HG02973 (cell line): ENCODE data around the gene ZGLP1.
"Not testable (repeated sequence)": the region's sequence is repeated elsewhere in the genome, so short reads cannot be mapped to it uniquely, and the experiment has no call there.

Experiments
- ATAC-seq: cut with Tn5 transposase; IDR thresholded peaks from one replicate; pipeline ENCODE4 v1.9.1; 2021; ENCODE audit warnings: moderate library complexity; ENCODE audit not compliant: unreplicated experiment

The ZGLP1 gene

GRCh38 chr19:10283301-10284064 lies 26.1 kb downstream of the ZGLP1 start:
- no peak for ATAC-seq

DNA sequence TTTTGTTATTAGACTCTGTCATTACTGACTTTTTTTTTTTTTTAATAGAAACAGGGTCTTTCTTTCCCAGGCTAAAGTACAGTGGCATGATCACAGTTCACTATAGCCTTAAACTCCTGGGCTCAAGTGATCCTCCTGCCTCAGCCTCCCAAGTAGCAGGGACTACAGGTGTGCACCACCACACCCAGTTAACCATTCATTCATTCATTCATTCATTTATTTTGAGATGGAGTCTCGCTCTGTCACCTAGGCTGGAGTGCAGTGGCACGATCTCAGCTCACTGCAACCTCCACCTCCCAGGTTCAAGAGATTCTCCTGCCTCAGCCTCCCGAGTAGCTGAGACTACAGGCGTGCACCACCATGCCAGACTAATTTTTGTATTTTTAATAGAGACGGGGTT lies 27.6 kb downstream of the ZGLP1 start:
- not testable (repeated sequence) for ATAC-seq

- no peak for ATAC-seq
Observed at GRCh38 chr19:10279737-10280442, 29.7 kb downstream of the ZGLP1 start.

DNA sequence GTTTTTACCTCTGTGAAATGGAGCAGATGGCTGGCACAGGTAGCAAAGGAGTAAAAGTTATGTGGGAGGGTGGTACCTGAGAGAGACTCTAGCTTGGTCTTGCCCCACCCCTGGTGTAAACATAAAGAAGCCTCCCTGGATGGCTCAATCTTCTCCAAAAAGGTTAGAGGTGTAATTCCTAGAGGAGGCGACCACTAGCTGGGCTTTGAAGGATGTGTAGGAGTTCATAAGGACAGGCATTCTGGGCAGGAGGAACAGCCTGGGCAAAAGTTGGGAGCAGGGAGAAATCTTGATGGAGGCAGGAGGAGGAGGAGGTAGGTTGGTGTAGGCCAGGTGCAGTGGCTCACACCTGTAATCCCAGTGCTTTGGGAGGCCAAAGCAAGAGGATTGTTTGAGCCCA lies 30.7 kb downstream of the ZGLP1 start:
- ATAC-seq: no peak

DNA sequence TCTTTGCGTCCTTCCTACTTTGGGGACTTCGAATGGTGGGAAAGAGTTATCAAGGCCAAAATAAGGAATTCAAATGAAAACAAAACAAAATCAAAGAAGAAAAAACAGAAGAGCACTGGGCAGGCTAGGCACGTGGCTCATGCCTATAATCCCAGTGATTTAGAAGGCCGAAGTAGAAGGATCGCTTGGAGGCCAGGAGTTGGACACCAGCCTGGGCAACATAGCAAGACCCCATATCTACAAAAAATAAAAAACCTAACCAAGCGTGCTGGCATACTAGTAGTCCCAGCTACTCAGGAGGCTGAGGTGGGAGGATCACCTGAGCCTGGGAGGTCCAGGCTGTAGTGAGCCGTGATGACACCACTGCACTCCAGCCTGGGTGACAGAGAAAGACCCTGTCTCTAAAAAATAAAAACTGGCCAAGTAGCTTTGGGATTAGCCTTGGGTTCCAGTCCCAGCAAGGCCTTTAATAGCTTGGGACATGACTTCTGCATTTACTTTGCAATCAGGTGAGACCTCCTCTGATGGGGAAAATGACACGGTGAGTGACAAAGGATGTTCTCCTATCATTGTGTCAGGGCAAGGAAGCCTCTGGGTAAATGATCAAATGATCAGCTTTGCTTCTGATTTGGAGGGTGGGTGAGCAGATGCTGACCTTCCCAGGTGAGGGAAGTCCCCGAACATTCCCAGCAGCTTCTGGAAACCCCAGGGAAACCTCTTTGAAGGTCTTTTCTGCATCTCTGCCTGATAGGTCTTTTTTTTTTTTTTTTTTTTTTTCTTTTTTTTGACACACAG lies 31.6 kb downstream of the ZGLP1 start:
- no peak for ATAC-seq

DNA sequence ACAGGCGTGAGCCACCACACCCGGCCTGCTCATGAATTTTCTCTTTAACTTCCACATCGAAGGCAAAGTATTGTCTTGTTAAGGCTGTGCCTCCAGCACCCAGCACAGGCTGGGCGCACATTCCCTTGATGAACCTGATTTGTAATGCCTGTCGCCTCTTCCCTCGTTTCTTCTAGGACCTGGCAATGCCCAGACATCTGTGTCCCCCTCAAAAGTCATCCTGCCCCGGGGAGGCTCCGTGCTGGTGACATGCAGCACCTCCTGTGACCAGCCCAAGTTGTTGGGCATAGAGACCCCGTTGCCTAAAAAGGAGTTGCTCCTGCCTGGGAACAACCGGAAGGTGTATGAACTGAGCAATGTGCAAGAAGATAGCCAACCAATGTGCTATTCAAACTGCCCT lies 35.0 kb downstream of the ZGLP1 start:
- no peak for ATAC-seq

GRCh38 chr19:10271543-10272086 lies 38.0 kb downstream of the ZGLP1 start:
- peak; percentile 39 for ATAC-seq

- ATAC-seq: peak; percentile 32
Observed at GRCh38 chr19:10270616-10271394, 38.8 kb downstream of the ZGLP1 start, which contains the start of gene ICAM1. TSS of gene ICAM1 (plus strand) at chr19:10271120. CDS start at chr19:10271160, 40 bp downstream.

- peak; percentile 39 for ATAC-seq
Observed at GRCh38 chr19:10270180-10270615, 39.4 kb downstream of the ZGLP1 start.

DNA sequence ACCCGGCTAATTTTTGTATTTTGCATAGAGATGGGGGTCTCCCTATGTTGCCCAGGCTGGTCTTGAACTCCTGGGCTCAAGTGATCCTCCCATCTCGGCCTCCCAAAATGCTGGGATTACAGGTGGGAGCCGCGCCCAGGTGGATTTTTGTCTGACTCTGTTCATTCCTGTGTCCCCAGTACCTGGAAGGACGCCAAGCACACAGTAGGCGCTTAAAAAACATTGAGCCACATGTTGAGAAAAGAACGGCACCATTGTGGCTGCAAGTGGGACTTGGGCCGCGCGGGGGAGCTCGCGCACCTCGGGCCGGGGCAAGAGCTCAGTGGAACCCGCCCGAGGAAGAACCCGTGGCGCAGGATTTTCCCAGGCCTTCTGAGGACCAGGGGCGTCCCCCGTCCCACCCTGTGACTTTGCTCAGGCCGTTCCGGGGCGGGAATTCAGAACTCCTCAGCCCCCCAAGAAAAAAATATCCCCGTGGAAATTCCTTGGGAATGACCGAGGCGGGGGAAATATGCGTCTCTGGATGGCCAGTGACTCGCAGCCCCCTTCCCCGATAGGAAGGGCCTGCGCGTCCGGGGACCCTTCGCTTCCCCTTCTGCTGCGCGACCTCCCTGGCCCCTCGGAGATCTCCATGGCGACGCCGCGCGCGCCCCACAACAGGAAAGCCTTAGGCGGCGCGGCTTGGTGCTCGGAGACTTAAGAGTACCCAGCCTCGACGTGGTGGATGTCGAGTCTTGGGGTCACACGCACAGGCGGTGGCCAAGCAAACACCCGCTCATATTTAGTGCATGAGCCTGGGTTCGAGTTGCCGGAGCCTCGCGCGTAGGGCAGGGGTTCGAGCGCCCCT lies 40.1 kb downstream of the ZGLP1 start:
- ATAC-seq: peak; percentile 34

DNA sequence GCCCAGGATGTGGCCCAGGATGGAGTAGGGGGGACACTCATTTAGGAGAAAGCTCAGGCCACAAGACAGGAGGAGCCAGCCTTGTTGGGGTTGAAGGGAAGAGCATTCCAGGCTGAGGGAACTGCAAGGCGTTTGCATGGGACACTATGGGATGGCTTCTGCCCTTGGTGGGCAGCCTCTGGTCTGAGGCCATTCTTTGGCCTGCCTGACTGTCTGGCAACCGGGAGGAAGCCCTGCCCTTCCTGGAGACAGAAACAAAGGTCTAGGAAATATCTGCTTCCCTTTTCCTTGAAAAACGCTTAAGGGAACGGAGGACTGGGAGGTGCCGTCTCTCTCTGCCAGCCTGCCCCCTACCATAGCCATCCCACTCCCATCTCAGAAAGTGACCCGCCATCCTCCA lies 41.5 kb downstream of the ZGLP1 start:
- ATAC-seq: no peak

- ATAC-seq: no peak
Observed at GRCh38 chr19:10266706-10267105, 42.9 kb downstream of the ZGLP1 start.

- no peak for ATAC-seq
Observed at GRCh38 chr19:10262771-10263170, 46.8 kb downstream of the ZGLP1 start.

- no peak for ATAC-seq
Observed at GRCh38 chr19:10260141-10260584, 49.5 kb downstream of the ZGLP1 start.

- no peak for ATAC-seq
Observed at GRCh38 chr19:10259162-10259905, 50.3 kb downstream of the ZGLP1 start.

DNA sequence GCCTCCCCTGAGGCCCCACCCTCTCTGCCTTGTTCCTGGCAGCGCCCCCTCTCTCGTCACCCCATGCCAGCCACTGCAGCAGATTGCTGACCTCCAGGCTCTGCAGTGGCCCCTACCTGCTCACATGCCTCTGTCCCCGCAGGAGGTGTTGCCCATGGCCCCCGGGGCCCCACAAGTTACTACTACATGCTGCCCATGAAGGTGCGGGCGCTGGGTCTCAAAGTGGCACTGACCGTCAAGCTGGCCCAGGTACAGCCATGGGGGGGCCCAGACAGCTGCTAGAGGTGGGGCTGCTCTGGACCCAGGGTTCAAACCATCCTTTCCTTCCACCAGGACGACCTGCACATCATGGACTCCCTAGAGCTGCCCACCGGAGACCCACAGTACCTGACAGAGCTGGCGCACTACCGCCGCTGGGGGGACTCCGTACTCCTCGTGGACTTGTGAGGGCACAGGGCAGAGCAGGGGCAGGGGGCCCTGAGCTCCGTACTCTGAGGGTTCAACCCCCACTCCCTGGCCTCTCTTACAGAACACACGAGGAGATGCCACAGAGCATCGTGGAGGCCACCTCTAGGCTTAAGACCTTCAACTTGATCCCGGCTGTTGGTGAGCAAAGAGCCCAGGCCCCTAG lies 51.4 kb downstream of the ZGLP1 start:
- ATAC-seq: no peak

DNA sequence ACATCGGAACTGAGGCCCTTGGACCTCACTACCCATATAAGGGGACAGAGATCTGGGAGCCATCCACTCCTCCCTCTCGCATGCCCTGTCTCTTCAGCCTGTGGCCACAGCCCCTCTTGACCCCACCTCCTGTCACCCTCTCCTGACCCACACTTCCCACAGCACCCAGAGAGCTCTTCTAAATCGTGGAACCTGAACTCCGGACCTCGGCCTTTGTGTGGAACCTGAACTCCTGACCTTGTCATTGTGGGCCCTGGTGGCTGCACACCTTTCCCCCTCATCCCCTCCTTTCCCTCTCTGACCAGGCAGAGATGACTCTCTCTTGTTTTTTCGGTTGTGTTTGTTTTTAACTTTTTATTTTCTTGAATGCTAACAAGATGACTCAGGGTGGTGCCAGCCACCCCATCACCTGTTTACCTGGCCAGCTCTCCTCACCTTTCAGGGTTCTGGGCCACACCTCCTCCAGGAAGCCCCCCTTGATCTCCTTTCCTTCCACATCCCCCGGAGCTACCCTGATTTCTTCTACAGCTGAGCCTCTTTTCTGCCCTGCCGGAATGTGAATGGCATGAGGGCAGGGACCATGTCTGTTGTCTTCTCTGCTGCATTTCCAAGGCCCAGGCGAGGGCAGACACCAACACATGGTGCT lies 52.5 kb downstream of the ZGLP1 start:
- ATAC-seq: no peak

- ATAC-seq: no peak
Observed at GRCh38 chr19:10256551-10256950, 53.1 kb downstream of the ZGLP1 start.
